ENCODE results near the gene ZSWIM6. TPM values are rescaled to one million over a fixed set of nuclear protein-coding genes. Genes with fewer than 3 reads are reported as not detected.

Gene ZSWIM6
- total RNA-seq, 1 experiment from 2014 or later: 10.8 TPM

DNA sequence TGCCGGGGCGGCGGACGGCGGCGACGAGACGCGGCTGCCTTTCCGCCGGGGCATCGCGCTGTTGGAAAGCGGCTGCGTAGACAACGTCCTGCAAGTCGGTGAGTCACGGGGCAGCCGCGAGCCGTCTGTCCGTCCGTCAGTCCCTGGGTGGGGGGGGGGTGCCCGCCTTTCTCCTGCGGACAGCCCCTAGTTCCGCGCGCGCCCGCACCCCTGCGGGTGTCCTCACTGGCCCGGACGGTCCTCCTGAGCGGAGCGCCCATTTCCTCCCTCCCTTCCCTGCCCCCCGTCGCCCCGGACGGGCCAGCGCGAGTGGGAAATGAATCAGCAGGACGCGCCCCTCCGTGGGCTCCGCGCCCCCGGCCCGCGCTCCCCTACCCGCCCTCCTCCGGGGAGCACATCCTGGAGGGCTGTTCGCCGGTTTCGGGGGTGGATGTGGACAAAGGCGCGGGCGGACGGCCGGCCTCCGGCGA lies 828 bp downstream of the ZSWIM6 start:
- ATAC-seq (peak; percentile 16), DNase-seq (ENCODE audit: low read depth, low spot score) (no peak)
- Histone ChIP-seq H3K4me3 (ENCODE audit: low read depth in 2 of 2, low read length in 2 of 2) (peak overlapping the region; percentile 76 to 84), H3K9me3 (ENCODE audit: control insufficient read depth, insufficient read depth, low read depth, low read length) (no peaks in the 10 kb centered on the region), H3K27ac (ENCODE audit: low read length) (peak overlapping the region; percentile 48; the same call in 1 of the 2 replicates), H3K36me3 (ENCODE audit: control insufficient read depth, insufficient read depth, low read length) (no peaks in the 10 kb centered on the region; the same call in 1 of the 2 replicates), H3K27me3 (ENCODE audit: control insufficient read depth, insufficient read depth, low read length) (no peaks in the 10 kb centered on the region), H3K4me1 (ENCODE audit: control insufficient read depth, insufficient read depth, low read length) (peaks cover 14% of the 10 kb centered on the region)
- in situ Hi-C loops (cut with HindIII; ENCODE audit: low pct_unique_long_range_greater_than_20kb, low sequenced_read_pairs): no loop called here
- ChIA-PET POLR2A (interaction anchor here (0.6 kb wide), 1 partner anchor 36 kb away, joined by 3 read pairs; no protein-coding TSS in a partner anchor), CTCF (no interaction called here)
- BruUV-seq (replicated peaks): no TSS peak
- TF ChIP-seq SIN3A (IDR thresholded peaks at IDR 0.05; ENCODE audit: borderline replicate concordance, insufficient read depth, low read depth, low read length): 0 out of 2 replicates have a peak, but pooled peaks have one; percentile 27
- TF ChIP-seq, protein P1, sequence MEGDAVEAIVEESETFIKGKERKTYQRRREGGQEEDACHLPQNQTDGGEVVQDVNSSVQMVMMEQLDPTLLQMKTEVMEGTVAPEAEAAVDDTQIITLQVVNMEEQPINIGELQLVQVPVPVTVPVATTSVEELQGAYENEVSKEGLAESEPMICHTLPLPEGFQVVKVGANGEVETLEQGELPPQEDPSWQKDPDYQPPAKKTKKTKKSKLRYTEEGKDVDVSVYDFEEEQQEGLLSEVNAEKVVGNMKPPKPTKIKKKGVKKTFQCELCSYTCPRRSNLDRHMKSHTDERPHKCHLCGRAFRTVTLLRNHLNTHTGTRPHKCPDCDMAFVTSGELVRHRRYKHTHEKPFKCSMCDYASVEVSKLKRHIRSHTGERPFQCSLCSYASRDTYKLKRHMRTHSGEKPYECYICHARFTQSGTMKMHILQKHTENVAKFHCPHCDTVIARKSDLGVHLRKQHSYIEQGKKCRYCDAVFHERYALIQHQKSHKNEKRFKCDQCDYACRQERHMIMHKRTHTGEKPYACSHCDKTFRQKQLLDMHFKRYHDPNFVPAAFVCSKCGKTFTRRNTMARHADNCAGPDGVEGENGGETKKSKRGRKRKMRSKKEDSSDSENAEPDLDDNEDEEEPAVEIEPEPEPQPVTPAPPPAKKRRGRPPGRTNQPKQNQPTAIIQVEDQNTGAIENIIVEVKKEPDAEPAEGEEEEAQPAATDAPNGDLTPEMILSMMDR (IDR thresholded peaks at IDR 0.05): no peak
- intact Hi-C loops (cut with micrococcal nuclease; ENCODE audit: unreplicated experiment): loop anchor here (10.0 kb wide), 1 partner anchor 482 kb away; no protein-coding TSS in a partner anchor

DNA sequence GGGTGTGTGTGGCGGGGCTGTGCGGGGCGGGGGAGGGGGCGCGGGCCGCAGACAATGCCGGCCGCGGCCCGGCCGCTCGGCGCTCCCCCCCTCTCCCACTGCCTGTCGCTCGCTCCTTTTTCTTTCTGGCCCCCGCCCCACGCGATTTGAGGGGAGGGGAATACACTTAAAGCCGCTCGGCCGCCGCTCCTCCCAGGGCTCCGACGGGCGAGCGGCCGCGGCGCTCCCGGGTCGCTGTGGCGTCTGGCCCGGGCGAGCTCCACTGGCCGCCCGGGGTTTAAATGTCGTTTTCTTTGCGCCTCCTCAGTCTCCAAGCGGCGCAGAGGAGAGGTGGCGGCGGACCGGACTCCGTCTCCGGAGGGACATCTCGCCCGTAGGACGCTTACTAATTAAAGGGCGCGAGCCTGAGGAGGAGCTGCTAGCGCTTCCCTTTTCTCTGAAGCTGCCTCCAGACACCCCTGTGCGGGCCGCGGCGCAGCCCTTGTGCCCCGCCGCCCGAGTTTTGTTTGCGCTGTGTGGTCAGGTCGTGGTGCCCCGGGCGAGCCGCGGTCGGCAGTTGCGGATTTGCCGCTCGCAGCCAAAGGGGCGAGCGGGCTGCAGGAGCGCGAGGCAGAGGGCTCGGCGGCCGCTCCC lies 1.4 kb downstream of the ZSWIM6 start:
- TF ChIP-seq, protein P1 (IDR thresholded peaks at IDR 0.05): no peak
- TF ChIP-seq SIN3A (IDR thresholded peaks at IDR 0.05; ENCODE audit: borderline replicate concordance, insufficient read depth, low read depth, low read length) (no peak), TCF7L2 (IDR thresholded peaks at IDR 0.05; ENCODE audit: low read depth, low read length) (no peak), POLR2AphosphoS5 (IDR thresholded peaks at IDR 0.05; ENCODE audit: low read depth, low read length) (no peak)
- TF ChIP-seq, protein P2, sequence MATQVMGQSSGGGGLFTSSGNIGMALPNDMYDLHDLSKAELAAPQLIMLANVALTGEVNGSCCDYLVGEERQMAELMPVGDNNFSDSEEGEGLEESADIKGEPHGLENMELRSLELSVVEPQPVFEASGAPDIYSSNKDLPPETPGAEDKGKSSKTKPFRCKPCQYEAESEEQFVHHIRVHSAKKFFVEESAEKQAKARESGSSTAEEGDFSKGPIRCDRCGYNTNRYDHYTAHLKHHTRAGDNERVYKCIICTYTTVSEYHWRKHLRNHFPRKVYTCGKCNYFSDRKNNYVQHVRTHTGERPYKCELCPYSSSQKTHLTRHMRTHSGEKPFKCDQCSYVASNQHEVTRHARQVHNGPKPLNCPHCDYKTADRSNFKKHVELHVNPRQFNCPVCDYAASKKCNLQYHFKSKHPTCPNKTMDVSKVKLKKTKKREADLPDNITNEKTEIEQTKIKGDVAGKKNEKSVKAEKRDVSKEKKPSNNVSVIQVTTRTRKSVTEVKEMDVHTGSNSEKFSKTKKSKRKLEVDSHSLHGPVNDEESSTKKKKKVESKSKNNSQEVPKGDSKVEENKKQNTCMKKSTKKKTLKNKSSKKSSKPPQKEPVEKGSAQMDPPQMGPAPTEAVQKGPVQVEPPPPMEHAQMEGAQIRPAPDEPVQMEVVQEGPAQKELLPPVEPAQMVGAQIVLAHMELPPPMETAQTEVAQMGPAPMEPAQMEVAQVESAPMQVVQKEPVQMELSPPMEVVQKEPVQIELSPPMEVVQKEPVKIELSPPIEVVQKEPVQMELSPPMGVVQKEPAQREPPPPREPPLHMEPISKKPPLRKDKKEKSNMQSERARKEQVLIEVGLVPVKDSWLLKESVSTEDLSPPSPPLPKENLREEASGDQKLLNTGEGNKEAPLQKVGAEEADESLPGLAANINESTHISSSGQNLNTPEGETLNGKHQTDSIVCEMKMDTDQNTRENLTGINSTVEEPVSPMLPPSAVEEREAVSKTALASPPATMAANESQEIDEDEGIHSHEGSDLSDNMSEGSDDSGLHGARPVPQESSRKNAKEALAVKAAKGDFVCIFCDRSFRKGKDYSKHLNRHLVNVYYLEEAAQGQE (IDR thresholded peaks at IDR 0.05; ENCODE audit: insufficient read depth in 1 of 2, low read depth in 2 of 2, low read length in 1 of 2): no peak
- peak overlapping the region; percentile 76 to 84 for H3K4me3 ChIP-seq (ENCODE audit: low read depth in 2 of 2, low read length in 2 of 2)
- H3K36me3 ChIP-seq (ENCODE audit: control insufficient read depth, insufficient read depth, low read length): no peaks in the 10 kb centered on the region; the same call in 1 of the 2 replicates
- BruUV-seq (replicated peaks): no TSS peak
- POLR2A ChIA-PET: interaction anchor here (0.6 kb wide), 1 partner anchor 37 kb away, joined by 3 read pairs; no protein-coding TSS in a partner anchor
- ATAC-seq: peak; percentile 10
- DNase-seq (ENCODE audit: low read depth, low spot score): no peak
- in situ Hi-C loops (cut with HindIII; ENCODE audit: low pct_unique_long_range_greater_than_20kb, low sequenced_read_pairs): no loop called here
- no peaks in the 10 kb centered on the region for H3K27me3 ChIP-seq (ENCODE audit: control insufficient read depth, insufficient read depth, low read length)
- CTCF ChIA-PET: interaction anchor here (0.6 kb wide), 1 partner anchor 13 kb away, joined by 3 read pairs; no protein-coding TSS in a partner anchor
- peaks cover 14% of the 10 kb centered on the region for H3K4me1 ChIP-seq (ENCODE audit: control insufficient read depth, insufficient read depth, low read length)
- H3K27ac ChIP-seq (ENCODE audit: low read length): peak overlapping the region; percentile 72
- H3K9me3 ChIP-seq (ENCODE audit: control insufficient read depth, insufficient read depth, low read depth, low read length): no peaks in the 10 kb centered on the region
- intact Hi-C loops (cut with micrococcal nuclease; ENCODE audit: unreplicated experiment): loop anchor here (10.0 kb wide), 1 partner anchor 481 kb away; no protein-coding TSS in a partner anchor
